Measurements from ENCODE around the gene TLK2. TPM values are rescaled to one million over a fixed set of nuclear protein-coding genes. Genes with fewer than 3 reads are reported as not detected.
"Not testable (repeated sequence)": the region's sequence is repeated elsewhere in the genome, so short reads cannot be mapped to it uniquely, and the experiment has no call there.

The TLK2 gene
- total RNA-seq, 1 experiment from 2014 or later: 54.7 TPM

- H3K4me1 ChIP-seq (ENCODE audit: insufficient read depth, low read length, poor library complexity, severe bottlenecking); H3K36me3 ChIP-seq (ENCODE audit: insufficient read depth, low read length, poor library complexity, severe bottlenecking); DNase-seq (ENCODE audit: low spot score); CTCF ChIA-PET; H3K9me3 ChIP-seq (ENCODE audit: low read depth, low read length, poor library complexity, severe bottlenecking); POLR2A ChIA-PET (ENCODE audit: low non-redundant PET); H3K27ac ChIP-seq (ENCODE audit: low read depth, low read length, poor library complexity, severe bottlenecking); H3K27me3 ChIP-seq (replicated peaks; ENCODE audit: insufficient read depth, low read depth, low read length, poor library complexity); intact Hi-C loops (cut with micrococcal nuclease; ENCODE audit: unreplicated experiment); BruUV-seq (replicated peaks); H3K4me3 ChIP-seq (ENCODE audit: low read depth, low read length, poor library complexity, severe bottlenecking): not testable (repeated sequence)
Observed at GRCh38 chr17:62530936-62531335, 52.3 kb downstream of the TLK2 start.

- BruUV-seq (replicated peaks); H3K36me3 ChIP-seq (ENCODE audit: insufficient read depth, low read length, poor library complexity, severe bottlenecking); H3K27me3 ChIP-seq (replicated peaks; ENCODE audit: insufficient read depth, low read depth, low read length, poor library complexity); H3K4me1 ChIP-seq (ENCODE audit: insufficient read depth, low read length, poor library complexity, severe bottlenecking); H3K9me3 ChIP-seq (ENCODE audit: low read depth, low read length, poor library complexity, severe bottlenecking); POLR2A ChIA-PET (ENCODE audit: low non-redundant PET); CTCF ChIA-PET; DNase-seq (ENCODE audit: low spot score); H3K4me3 ChIP-seq (ENCODE audit: low read depth, low read length, poor library complexity, severe bottlenecking); intact Hi-C loops (cut with micrococcal nuclease; ENCODE audit: unreplicated experiment); H3K27ac ChIP-seq (ENCODE audit: low read depth, low read length, poor library complexity, severe bottlenecking): not testable (repeated sequence)
Observed at GRCh38 chr17:62536557-62536956, 57.9 kb downstream of the TLK2 start.

GRCh38 chr17:62541073-62541472, 62.4 kb downstream of the TLK2 start:
- H3K4me1 ChIP-seq (ENCODE audit: insufficient read depth, low read length, poor library complexity, severe bottlenecking); BruUV-seq (replicated peaks); CTCF ChIA-PET; H3K4me3 ChIP-seq (ENCODE audit: low read depth, low read length, poor library complexity, severe bottlenecking); intact Hi-C loops (cut with micrococcal nuclease; ENCODE audit: unreplicated experiment); H3K27me3 ChIP-seq (replicated peaks; ENCODE audit: insufficient read depth, low read depth, low read length, poor library complexity); H3K27ac ChIP-seq (ENCODE audit: low read depth, low read length, poor library complexity, severe bottlenecking); POLR2A ChIA-PET (ENCODE audit: low non-redundant PET); H3K9me3 ChIP-seq (ENCODE audit: low read depth, low read length, poor library complexity, severe bottlenecking); H3K36me3 ChIP-seq (ENCODE audit: insufficient read depth, low read length, poor library complexity, severe bottlenecking); DNase-seq (ENCODE audit: low spot score): not testable (repeated sequence)

- DNase-seq (ENCODE audit: low spot score); BruUV-seq (replicated peaks); H3K4me1 ChIP-seq (ENCODE audit: insufficient read depth, low read length, poor library complexity, severe bottlenecking); H3K9me3 ChIP-seq (ENCODE audit: low read depth, low read length, poor library complexity, severe bottlenecking); POLR2A ChIA-PET (ENCODE audit: low non-redundant PET); H3K36me3 ChIP-seq (ENCODE audit: insufficient read depth, low read length, poor library complexity, severe bottlenecking); H3K27ac ChIP-seq (ENCODE audit: low read depth, low read length, poor library complexity, severe bottlenecking); intact Hi-C loops (cut with micrococcal nuclease; ENCODE audit: unreplicated experiment); H3K4me3 ChIP-seq (ENCODE audit: low read depth, low read length, poor library complexity, severe bottlenecking); CTCF ChIA-PET; H3K27me3 ChIP-seq (replicated peaks; ENCODE audit: insufficient read depth, low read depth, low read length, poor library complexity): not testable (repeated sequence)
Observed at GRCh38 chr17:62543278-62543775, 64.7 kb downstream of the TLK2 start.

DNA sequence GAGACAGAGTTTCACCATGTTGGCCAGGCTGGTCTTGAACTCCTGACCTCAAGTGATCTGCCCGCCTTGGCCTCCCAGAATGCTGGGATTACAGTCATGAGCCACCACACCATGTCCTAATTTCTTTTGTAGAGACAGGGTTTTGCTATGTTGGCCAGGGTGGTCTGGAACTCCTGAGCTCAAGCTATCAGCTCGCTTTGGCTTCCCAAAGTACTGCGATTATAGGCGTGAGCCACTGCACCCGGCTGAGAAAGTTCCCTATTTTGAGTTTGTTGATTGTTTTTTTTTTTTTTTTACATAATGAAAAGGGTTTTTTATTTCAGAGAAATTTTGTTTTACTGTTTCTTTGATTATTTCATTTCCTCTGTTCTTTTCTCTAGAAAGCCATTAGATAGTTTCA, 67.4 kb downstream of the TLK2 start:
- H3K4me1 ChIP-seq (ENCODE audit: insufficient read depth, low read length, poor library complexity, severe bottlenecking); H3K4me3 ChIP-seq (ENCODE audit: low read depth, low read length, poor library complexity, severe bottlenecking); H3K27ac ChIP-seq (ENCODE audit: low read depth, low read length, poor library complexity, severe bottlenecking); H3K36me3 ChIP-seq (ENCODE audit: insufficient read depth, low read length, poor library complexity, severe bottlenecking); H3K9me3 ChIP-seq (ENCODE audit: low read depth, low read length, poor library complexity, severe bottlenecking); intact Hi-C loops (cut with micrococcal nuclease; ENCODE audit: unreplicated experiment); H3K27me3 ChIP-seq (replicated peaks; ENCODE audit: insufficient read depth, low read depth, low read length, poor library complexity); BruUV-seq (replicated peaks); DNase-seq (ENCODE audit: low spot score); POLR2A ChIA-PET (ENCODE audit: low non-redundant PET); CTCF ChIA-PET: not testable (repeated sequence)

Data from A673 (cell line).